GDM1 (cell line): ENCODE data around the gene NBR1.
"Not testable (repeated sequence)": the region's sequence is repeated elsewhere in the genome, so short reads cannot be mapped to it uniquely, and the experiment has no call there.

Experiments
- DNase-seq: peaks from one replicate; lab custom pipeline; 2025; lab: John Stamatoyannopoulos, UW

Gene NBR1

DNA sequence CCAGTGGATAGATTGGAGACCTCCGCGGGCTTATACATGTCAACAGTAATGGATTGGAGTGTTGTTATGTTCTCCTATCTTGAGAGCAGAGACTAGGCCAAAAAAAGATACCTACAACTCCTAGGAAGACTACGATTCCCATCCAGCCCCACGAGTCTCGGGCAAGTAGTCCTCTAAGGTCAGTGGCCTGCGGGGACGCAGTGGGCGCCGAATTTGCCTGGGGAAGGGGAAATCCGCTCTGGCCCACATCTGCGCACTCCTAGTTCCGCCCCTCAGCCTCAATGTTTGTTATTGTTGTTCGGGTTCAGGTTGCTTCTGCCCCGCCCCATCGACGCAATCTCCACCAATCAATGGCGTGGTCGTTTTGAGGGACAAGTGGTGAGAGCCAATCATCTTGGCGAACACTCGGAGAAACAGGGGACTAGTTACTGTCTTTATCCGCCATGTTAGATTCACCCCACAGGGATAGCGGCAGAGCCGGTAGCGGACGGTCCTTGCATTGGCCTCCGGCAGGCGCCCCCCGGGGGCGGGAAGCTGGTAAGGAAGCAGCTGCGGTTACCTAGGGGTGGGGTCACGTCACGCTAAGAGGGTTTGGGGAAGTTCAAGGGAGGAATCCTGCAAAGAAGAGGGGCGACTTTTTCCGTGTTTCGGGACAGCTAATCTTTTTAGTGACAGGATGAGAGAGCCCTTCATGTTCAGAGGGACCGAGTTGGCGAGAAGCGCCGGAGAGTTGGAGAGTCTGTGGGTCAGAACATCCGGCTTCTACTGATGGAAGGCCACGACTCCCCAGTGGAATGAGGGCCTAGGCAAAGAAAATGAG is at the start of gene NBR1:
TSS of gene NBR1 (plus strand) at position 449 of the 820 bp plus-strand sequence. CDS start 4,586 bp downstream, outside the sequence.
- DNase-seq: peak; percentile 99

DNA sequence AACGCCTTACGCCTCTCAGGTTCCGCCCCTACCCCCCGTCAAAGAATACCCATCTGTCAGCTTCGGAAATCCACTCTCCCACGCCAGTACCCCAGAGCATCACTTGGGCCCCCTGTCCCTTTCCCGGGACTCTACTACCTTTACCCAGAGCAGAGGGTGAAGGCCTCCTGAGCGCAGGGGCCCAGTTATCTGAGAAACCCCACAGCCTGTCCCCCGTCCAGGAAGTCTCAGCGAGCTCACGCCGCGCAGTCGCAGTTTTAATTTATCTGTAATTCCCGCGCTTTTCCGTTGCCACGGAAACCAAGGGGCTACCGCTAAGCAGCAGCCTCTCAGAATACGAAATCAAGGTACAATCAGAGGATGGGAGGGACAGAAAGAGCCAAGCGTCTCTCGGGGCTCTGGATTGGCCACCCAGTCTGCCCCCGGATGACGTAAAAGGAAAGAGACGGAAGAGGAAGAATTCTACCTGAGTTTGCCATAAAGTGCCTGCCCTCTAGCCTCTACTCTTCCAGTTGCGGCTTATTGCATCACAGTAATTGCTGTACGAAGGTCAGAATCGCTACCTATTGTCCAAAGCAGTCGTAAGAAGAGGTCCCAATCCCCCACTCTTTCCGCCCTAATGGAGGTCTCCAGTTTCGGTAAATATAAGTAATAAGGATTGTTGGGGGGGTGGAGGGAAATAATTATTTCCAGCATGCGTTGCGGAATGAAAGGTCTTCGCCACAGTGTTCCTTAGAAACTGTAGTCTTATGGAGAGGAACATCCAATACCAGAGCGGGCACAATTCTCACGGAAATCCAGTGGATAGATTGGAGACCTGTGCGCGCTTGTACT is 45.7 kb upstream of the NBR1 start, which contains the start of gene BRCA1:
TSS of gene BRCA1 (minus strand) at position 232 of the 834 bp plus-strand sequence. CDS start 1,268 bp downstream, outside the sequence.
- peak; percentile 96 for DNase-seq

DNA sequence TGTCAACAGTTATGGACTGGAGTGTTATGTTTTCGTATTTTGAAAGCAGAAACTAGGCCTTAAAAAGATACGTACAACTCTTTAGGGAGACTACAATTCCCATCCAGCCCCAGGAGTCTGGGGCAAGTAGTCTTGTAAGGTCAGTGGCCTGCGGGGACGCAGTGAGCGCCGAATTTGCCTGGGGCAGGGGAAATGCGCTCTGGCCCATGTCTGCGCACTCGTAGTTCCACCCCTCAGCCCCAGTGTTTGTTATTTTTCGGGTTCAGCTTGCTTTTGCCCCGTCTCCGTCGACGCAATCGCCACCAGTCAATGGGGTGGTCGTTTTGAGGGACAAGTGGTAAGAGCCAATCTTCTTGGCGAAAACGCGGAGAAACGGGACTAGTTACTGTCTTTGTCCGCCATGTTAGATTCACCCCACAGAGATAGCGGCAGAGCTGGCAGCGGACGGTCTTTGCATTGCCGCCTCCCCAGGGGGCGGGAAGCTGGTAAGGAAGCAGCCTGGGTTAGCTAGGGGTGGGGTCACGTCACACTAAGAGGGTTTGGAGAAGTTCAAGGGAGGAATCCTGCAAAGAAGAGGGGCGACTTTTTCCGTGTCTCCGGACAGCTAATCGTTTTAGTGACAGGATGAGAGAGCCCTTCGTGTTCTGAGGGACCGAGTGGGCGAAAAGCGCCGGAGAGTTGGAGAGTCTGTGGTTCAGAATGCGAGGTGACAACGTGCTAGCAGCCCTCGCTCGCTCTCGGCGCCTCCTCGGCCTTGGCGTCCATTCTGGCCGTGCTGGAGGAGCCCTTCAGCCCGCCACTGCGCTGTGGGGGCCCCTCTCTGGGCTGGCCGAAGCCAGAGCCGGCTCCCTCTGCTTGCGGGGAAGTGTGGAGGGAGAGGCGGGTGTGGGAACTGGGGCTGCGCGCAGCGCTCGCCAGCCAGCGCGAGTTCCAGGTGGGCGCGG is 44.8 kb upstream of the NBR1 start:
- DNase-seq: no peak

DNA sequence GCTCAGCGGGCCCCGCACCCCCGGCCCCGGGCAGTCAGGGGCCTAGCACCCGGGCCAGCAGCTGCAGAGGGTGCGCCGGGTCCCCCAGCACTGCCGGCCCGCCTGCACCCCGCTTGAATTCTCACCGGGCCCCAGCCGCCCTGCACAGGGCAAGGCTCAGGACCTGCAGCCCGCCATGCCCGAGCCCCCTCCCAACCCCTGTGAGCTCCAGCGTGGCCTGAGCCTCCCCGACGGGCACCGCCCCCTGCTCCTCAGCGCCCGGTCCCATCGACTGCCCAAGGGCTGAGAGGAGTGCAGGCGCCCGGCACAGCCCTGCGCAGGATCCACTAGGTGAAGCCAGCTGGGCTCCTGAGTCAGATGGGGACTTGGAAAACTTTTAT is 44.1 kb upstream of the NBR1 start:
- DNase-seq: no peak

- DNase-seq: not testable (repeated sequence)
Observed at GRCh38 chr17:43127333-43127876, 43.6 kb upstream of the NBR1 start.

- DNase-seq: no peak
Observed at GRCh38 chr17:43129671-43130010, 41.4 kb upstream of the NBR1 start.

GRCh38 chr17:43132117-43132516 is 38.9 kb upstream of the NBR1 start:
- no peak for DNase-seq

DNA sequence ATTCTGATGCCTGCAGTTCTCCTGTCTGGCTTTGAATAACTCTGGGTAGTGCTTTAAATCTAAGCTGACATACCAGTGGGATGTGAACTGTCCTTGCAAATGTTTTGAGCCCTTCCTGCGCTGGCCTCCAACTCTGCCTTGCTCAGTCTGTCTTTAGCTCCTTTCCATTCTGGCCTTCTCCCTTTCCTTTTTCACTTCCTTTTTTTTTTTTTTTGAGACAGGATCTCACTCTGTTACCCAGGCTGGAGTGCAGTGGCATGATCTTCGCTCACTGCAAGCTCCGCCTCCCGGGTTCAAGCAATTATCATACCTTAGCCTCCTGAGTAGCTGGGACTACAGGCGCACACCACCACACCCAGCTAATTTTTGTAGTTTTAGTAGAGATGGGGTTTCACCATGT is 37.6 kb upstream of the NBR1 start:
- DNase-seq: not testable (repeated sequence)

GRCh38 chr17:43134774-43135453 is 36.1 kb upstream of the NBR1 start:
- DNase-seq: no peak

DNA sequence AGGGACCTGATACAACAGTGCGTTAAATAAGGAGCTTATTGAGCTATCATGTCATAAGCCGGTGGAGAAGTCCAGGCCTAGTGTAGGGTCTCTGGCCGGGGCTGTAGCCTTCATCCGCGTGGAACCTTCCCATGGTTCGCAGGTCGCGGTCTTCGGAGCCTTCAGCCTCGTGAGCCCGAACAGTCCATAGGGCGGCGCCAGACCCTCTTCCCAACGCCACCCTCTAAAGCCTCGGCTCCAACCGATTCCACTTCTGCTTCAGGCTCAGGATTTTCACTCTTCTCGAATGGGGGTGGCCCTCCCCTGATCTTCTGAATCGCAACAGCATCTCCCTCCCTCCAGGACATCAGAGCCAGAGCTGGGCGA is 35.6 kb upstream of the NBR1 start:
- DNase-seq: no peak

DNA sequence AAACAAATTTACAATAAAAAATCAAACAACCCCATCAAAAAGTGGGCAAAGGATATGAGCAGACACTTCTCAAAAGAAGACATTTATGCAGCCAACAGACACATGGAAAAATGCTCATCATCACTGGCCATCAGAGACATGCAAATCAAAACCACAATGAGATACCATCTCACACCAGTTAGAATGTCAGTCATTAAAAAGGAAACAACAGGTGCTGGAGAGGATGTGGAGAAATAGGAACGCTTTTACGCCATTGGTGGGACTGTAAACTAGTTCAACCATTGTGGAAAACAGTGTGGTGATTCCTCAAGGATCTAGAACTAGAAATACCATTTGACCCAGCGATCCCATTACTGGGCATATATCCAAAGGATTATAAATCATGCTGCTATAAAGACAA is 34.4 kb upstream of the NBR1 start:
- not testable (repeated sequence) for DNase-seq

- DNase-seq: not testable (repeated sequence)
Observed at GRCh38 chr17:43138531-43138930, 32.5 kb upstream of the NBR1 start.

DNA sequence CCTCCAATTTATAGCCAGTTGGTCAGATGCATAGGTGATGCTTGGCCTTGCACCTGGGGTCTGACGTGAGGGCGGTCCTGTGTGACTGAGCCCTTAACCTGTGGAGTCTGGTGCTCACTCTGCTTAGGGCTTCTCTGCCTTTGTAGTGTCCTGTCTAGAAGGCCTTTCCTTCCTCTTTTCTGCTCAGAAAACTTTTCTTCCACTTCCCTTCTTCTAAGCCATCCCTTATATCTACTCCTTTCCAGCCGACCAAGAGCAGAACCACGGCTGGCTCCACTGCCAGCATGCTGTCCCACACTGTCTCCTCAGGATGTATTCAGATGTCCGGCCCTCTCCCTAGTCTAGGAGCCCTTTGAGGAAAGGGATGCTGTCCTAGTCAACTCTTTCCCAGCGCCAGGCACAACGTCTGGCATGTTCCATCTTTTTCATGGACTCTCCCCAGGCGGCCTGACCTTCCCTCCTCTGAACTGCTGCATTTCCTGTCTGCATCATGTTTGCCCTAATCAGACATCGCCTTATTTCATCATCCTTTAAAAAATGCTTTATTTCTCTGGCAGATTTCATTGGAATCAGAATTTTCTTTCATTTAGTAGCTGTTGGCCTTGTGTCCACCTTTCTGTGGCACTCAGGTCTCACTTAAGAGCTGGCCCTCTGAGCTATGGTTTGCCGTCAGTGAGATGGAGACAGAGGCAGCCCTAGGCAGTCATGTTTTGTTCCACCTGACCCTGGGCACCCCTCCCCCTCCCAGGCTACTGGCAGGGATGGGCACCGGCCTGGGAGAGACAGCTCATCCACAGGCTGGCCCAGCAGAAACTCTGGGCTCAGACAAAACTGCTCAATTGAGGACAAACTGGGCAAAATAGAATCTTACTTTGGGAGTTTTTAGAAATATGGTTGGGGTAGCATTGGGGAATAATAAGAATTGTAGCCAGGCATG is 30.4 kb upstream of the NBR1 start:
- peak; percentile 1 for DNase-seq

DNA sequence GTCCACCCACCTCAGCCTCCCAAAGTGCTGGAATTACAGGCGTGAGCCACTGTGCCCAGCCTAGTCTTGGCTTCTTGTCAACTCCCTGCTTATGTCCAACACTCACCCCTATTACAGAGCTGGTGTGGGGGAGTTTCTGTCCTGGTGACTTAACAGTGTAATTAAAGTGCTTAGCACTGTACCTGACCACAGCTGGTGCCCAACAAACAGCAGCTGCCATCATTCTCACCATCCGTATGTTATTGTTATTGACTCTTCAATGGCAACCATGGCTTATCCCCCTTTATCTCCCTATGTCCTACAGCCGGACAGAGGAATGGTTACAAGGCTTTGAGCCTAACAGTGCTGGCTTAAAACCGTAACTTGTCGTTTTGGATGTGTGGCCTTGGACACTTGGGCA is 28.9 kb upstream of the NBR1 start:
- no peak for DNase-seq

DNA sequence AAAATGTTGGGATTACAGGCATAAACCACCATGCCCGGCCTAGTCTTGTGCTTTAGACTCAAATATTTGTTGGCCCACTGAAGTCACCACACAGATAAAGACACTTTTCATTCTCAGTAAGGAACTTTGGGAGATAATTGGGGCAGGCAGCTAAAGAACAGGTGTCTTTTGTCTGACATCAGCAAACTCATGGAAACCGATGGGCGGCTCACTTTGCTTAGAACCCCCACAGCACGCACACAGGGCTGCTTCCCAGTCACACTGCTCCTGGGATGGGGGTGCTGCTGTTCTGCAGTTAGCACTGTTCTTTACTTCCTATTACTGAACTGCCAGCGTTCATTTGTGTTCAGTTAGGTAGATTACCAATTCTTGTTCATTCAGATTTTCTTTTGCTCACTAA is 27.8 kb upstream of the NBR1 start:
- DNase-seq: no peak

DNA sequence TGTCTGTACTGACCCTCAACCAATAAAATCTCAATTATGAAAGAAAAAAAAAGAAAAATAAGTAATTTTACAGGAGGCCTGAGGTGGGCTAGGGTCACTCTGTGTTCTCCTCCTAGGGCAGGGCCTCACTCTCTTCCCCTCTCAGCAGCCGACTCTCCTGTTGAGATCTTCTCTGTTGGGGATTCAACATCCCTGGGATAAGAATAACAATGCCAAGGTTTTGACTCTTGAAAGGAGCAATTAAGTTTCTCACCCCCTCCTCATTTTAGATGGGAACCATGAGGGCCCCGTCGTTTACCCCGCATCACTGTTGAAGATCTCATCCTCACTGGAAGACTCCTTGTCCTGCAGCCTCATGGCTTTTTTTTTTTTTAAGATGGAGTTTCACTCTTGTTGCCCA is 24.4 kb upstream of the NBR1 start:
- no peak for DNase-seq

- no peak for DNase-seq
Observed at GRCh38 chr17:43151880-43152456, 19.0 kb upstream of the NBR1 start.

DNA sequence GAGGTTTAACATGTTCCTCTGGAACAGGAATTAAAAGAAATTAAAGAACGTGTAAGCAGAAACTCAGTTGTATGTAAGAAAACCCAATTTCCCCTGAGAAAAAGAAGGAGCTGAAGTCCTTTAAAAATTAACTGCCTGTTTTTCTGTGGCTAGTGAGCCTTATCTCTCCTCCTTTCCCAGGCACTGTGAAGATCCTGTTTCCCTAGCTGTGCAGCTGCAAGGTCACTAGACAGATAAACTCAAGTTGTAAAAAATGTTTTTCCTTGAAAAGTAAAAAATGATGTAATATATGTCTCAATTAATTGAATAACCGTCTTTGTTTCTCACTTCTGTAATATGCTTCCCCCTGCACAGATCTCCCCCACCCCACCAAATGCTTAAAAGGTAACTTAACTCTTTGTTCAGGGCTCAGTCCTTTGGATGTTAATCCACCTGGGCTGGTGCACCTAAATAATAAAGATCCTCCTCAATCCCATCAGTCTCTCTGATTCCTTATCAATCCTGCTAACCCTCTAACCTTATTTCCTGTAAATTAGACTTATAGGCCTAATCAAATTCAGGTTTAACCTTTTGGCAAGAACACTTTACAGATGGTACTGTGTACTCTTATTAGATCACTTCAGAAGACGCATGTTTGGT is 17.7 kb upstream of the NBR1 start:
- not testable (repeated sequence) for DNase-seq

DNA sequence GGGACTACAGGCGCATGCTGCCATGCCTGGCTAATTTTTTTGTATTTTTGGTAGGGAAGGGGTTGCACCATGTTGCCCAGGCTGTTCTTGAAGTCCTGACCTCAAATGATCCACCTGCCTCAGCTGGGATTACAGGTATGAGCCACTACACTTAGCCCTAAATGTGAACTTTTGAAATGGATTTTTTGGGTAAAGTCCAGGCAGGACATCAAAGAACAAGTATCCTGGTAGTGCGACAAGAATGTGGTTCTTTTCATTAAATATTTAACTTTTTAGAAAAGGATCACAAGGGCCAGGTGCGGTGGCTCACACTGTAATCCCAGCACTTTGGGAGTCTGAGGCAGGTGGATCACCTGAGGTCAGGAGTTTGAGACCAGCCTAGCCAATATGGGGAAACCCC is 15.3 kb upstream of the NBR1 start:
- DNase-seq: no peak
